ENCODE results near the gene LETM1. TPM values are rescaled to one million over a fixed set of nuclear protein-coding genes. Genes with fewer than 3 reads are reported as not detected.

LETM1 gene
- total RNA-seq, 8 experiments from 2014 or later, result 19.8 to 74.0 (median 30.2) TPM

- Histone ChIP-seq H3K27ac (peak overlapping the region in 1 of 2 donors; percentile 78), H3K4me1 (replicated peaks in 1 of 2) (peaks cover 67 to 75% of the 10 kb centered on the region in 2 donors), H3K4me3 (peak overlapping the region; percentile 23 to 42 (median 30))
- in situ Hi-C loops (cut with MboI; ENCODE audit: low pct_unique_long_range_greater_than_20kb in 2 of 9, low sequenced_read_pairs in 9 of 9, unreplicated experiment in 9 of 9), result no loop called here
- peak; percentile 11 to 47 (median 16) for ATAC-seq (replicated peaks in 6 of 8)
- 28 to 54% methylated on average over 2 to 7 of the region's 32 CpGs; no CpG with 5 or more reads in 8 of the 10 experiments for WGBS, 10 experiments
Observed at GRCh38 chr4:1767770-1768366, 88.1 kb downstream of the LETM1 start.

GRCh38 chr4:1767061-1767769 lies 88.7 kb downstream of the LETM1 start:
- H3K4me3 ChIP-seq, result peak overlapping the region; percentile 23 to 42 (median 30)
- WGBS, 10 experiments, result no CpG with 5 or more reads among the region's 84 CpGs
- peaks cover 69% of the 10 kb centered on the region in 2 donors for H3K4me1 ChIP-seq (replicated peaks in 1 of 2)
- H3K27ac ChIP-seq, result peak overlapping the region in 1 of 2 donors; percentile 78
- in situ Hi-C loops (cut with MboI; ENCODE audit: low pct_unique_long_range_greater_than_20kb in 2 of 9, low sequenced_read_pairs in 9 of 9, unreplicated experiment in 9 of 9), result no loop called here
- ATAC-seq (replicated peaks in 6 of 8), result peak; percentile 11 to 57 (median 49)

DNA sequence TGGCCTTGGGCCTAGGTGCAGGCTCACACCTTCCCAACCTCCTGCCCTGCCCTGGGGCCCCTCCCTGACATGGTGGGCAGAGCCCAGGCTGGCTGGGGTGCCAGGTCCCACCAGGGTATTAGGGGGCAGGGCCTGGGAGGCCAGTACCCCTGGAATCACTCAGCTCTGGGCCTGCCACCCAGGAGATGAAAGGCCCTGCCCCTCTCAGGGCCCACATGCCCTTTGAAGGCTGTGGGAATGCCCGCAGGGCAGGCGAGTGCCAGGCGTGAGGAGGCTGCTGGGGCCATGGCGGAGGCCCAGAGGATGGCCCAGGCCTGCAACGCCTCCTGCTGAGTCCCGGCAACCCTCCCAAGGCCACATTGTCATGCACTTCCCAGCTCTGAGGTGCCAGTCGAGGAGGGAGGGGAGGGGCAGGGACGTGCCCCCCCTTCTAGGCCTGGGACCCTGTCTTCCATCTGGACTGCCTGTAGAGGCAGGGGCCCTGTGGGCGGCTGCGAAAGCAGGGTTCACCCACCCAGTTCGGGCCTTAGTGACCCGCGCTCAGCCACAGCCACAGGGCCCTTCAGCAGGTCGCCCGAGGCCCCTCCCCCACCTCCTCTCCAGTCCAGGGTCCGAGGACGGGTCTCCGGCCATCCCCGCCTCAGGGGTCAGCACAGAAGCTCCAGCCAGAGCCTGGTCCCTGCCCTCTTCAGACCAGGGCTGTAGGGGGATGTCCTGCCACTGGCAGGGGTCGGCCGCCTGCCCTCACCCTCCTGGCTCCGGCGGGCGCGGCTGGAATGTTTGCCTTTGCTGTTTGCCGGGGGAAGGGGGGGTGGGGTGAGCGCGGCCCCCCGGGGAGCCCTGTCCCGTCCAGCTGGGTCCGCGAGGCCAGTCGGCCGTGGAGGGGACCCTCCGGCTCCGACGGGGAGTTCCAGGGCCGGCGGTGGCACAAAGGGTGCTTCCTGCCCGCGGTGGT lies 89.6 kb downstream of the LETM1 start:
- 9% methylated on average over 4 of the region's 41 CpGs; no CpG with 5 or more reads in 9 of the 10 experiments for WGBS, 10 experiments
- Histone ChIP-seq H3K27ac (peak overlapping the region in 1 of 2 donors; percentile 75), H3K4me3 (peak overlapping the region in 2 of 5 donors; percentile 24 to 42), H3K4me1 (replicated peaks in 1 of 2) (peaks cover 61 to 65% of the 10 kb centered on the region in 2 donors)
- peak in 6 of 8 experiments; percentile 4 to 47 (median 25) for ATAC-seq (replicated peaks in 6 of 8)
- in situ Hi-C loops (cut with MboI; ENCODE audit: low pct_unique_long_range_greater_than_20kb in 2 of 9, low sequenced_read_pairs in 9 of 9, unreplicated experiment in 9 of 9), result no loop called here

DNA sequence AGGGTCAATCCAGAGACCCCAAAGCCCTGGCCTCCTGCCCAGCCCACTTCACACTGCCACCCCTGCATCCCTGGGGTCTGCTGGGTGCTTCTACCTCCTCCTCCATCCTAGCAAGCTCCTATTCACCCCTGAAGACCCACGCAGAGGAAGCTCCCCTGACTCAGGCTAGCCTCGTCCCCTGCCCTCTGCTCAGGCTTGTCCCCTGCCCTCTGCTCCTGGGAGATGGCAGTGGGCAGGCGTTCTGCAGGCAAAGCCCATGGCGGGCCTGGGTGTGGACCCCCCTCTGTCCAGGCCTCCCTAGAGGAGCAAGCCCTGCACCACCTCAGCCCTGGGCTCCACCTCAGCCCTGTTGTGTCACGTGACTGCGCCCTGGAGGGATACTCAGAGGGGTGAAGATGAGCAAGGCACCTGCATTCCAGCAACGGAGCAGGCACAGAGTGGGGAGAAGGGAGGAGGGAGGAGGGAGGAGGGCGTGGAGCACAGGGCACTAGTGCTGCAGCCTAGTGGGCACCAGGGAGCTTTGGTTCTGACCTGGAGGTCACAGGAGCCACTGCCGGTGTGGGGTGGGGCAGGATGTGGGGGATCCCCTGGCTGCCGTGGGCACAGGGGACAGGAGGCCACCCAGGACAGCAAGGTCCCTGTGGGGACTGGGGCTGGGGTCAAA lies 90.4 kb downstream of the LETM1 start:
- peaks cover 58 to 62% of the 10 kb centered on the region in 2 donors for H3K4me1 ChIP-seq (replicated peaks in 1 of 2)
- in situ Hi-C loops (cut with MboI; ENCODE audit: low pct_unique_long_range_greater_than_20kb in 2 of 9, low sequenced_read_pairs in 9 of 9, unreplicated experiment in 9 of 9), result no loop called here
- H3K4me3 ChIP-seq, result no peak overlapping the region
- H3K27ac ChIP-seq, result peak overlapping the region in 1 of 2 donors; percentile 75
- no peak for ATAC-seq (replicated peaks in 6 of 8)
- 90% methylated on average over 4 of the region's 10 CpGs; no CpG with 5 or more reads in 9 of the 10 experiments for WGBS, 10 experiments

- Histone ChIP-seq H3K4me3 (no peak overlapping the region), H3K27ac (no peak overlapping the region), H3K4me1 (replicated peaks in 1 of 2) (peaks cover 59 to 68% of the 10 kb centered on the region in 2 donors)
- ATAC-seq (replicated peaks in 6 of 8), result no peak
- in situ Hi-C loops (cut with MboI; ENCODE audit: low pct_unique_long_range_greater_than_20kb in 2 of 9, low sequenced_read_pairs in 9 of 9, unreplicated experiment in 9 of 9), result no loop called here
- WGBS, 10 experiments, result 67% methylated on average over 1 of the region's 9 CpGs; no CpG with 5 or more reads in 9 of the 10 experiments
Observed at GRCh38 chr4:1764670-1765069, 91.3 kb downstream of the LETM1 start.

DNA sequence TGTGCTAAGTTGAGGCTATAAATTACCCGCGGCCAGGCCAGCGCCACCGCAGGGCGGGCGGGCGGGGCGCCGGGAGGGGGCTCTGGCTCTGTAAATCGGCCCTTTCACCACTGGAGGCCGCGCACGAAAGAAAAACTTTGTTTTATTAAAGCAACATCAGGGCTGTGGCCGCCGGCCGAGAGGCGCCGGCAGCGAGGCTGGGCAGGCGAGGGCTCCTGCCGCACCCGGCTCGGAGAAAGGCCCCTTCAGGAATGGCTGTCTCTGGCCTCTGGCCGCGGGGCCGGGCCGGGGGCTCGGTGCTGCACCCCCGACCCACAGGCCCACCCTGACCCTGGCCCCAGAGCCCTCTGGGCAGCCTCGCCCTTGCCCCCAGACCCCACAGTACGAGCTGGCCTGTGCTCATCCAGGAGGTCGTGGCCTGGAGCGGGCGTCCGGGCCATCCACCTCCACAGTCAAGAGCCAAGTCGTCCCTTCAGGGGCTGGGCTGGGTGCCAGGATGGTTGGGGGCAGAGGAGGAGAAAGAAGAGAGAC lies 92.3 kb downstream of the LETM1 start:
- H3K27ac ChIP-seq, result peak overlapping the region in 1 of 2 donors; percentile 11
- 5% methylated on average over 4 of the region's 36 CpGs; no CpG with 5 or more reads in 9 of the 10 experiments for WGBS, 10 experiments
- no peak overlapping the region for H3K4me3 ChIP-seq
- ATAC-seq (replicated peaks in 6 of 8), result peak in 7 of 8 experiments; percentile 1 to 74 (median 14)
- in situ Hi-C loops (cut with MboI; ENCODE audit: low pct_unique_long_range_greater_than_20kb in 2 of 9, low sequenced_read_pairs in 9 of 9, unreplicated experiment in 9 of 9), result no loop called here
- peaks cover 61 to 68% of the 10 kb centered on the region in 2 donors for H3K4me1 ChIP-seq (replicated peaks in 1 of 2)

DNA sequence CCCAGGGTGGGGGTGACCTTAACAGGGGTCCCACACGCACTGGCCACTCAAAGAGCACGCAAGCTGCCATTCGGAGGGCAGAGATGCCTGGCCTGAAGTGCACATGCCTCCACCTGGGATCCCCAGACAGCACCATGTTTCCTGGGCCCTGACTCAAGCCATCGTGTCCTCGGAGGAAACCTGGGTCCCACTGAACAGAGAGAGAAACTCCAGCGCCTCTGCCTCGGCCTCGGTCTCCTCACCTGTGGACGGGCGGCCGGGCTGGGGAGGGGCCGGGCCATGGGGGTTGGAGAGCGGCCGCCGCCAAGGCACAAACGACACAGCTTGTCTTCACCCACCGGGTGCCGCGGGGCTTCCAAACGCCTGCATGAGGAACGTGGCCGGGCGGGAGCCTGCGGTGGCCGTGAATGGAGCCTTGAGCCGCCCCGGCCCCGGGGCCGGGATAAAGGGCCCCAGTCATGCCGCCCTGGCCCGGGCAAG lies 92.8 kb downstream of the LETM1 start:
- no peak for ATAC-seq (replicated peaks in 6 of 8)
- in situ Hi-C loops (cut with MboI; ENCODE audit: low pct_unique_long_range_greater_than_20kb in 2 of 9, low sequenced_read_pairs in 9 of 9, unreplicated experiment in 9 of 9), result no loop called here
- Histone ChIP-seq H3K4me1 (replicated peaks in 1 of 2) (peaks cover 58 to 68% of the 10 kb centered on the region in 2 donors), H3K4me3 (no peak overlapping the region), H3K27ac (no peak overlapping the region)
- no CpG with 5 or more reads among the region's 31 CpGs for WGBS, 10 experiments

DNA sequence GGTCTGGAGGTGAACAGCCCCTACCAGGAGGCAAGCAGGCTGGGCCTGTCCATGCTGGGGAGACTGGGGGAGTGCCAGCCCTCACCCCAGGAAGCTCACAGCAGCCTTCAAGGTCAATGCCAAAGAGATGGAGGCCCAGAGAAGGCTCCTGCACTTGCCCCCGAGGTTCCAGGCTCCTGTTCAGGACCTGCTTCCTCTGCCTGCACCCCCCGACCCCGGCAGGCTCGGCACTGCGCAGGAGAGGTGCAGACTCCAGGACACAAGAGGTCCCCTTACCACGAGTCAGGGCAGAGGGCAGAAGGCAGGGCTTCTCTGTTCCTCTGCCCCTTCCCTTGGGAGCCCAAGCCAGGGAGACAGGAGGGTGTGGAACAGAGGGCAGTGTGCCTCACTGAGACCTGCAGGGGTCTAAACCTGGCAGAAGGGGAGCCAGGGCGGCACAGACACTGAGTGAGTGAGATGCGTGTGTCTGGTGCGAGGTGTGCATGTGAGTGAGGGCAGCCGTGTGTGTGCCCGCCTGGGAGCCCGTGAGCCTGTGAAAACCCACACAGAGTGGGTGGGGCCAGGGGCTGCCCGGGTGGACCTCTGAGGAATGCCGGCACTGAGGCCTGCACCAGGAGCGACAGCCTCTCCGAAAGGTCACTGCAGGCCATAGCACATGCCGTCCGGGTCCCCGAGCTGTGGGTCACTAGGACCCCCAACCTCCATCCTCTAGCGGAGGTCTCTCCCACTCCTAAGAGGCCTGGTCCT lies 93.5 kb downstream of the LETM1 start:
- no peak for ATAC-seq (replicated peaks in 6 of 8)
- 17 to 100% (median 87%) methylated on average over 1 to 3 of the region's 20 CpGs; no CpG with 5 or more reads in 6 of the 10 experiments for WGBS, 10 experiments
- Histone ChIP-seq H3K27ac (no peak overlapping the region), H3K4me3 (no peak overlapping the region), H3K4me1 (replicated peaks in 1 of 2) (peaks cover 56 to 69% of the 10 kb centered on the region in 2 donors)
- in situ Hi-C loops (cut with MboI; ENCODE audit: low pct_unique_long_range_greater_than_20kb in 2 of 9, low sequenced_read_pairs in 9 of 9, unreplicated experiment in 9 of 9), result no loop called here

Other genes with a start within 250 kb of the LETM1 start
- gene FAM53A, start 171.8 kb downstream of the LETM1 start, total RNA-seq, result 1 to 10 TPM in 7 of 8 experiments, under 1 TPM in 1; 0.87 to 7.9 (median 2.1) TPM
- gene SLBP, start 143.8 kb downstream of the LETM1 start, total RNA-seq, result 10 to 100 TPM; 33.9 to 88.1 (median 44.2) TPM
- gene TMEM129, start 134.8 kb downstream of the LETM1 start, total RNA-seq, result 10 to 100 TPM; 17.1 to 48.1 (median 25.7) TPM
- 10 to 100 TPM in 3 of 8 experiments, 1 to 10 TPM in 5; 2.6 to 61.3 (median 6.5) TPM for gene TACC3, start 134.6 kb downstream of the LETM1 start, total RNA-seq
- 10 to 100 TPM in 4 of 8 experiments, 1 to 10 TPM in 3, under 1 TPM in 1; 0.76 to 39.4 (median 10.8) TPM for gene FGFR3, start 62.9 kb downstream of the LETM1 start, total RNA-seq
- 100 to 1,000 TPM in 1 of 8 experiments, 10 to 100 TPM in 6, 1 to 10 TPM in 1; 2.9 to 118 (median 63.8) TPM for gene NSD2, start 15.2 kb upstream of the LETM1 start, total RNA-seq
- 10 to 100 TPM; 16.9 to 34.9 (median 27.9) TPM for gene NELFA, start 152.8 kb upstream of the LETM1 start, total RNA-seq
- gene NAT8L, start 203.2 kb upstream of the LETM1 start, total RNA-seq, result 10 to 100 TPM in 4 of 8 experiments, 1 to 10 TPM in 4; 2.0 to 17.1 (median 9.0) TPM

Data from motor neuron (in vitro differentiated cells).